ENCODE results near the gene GPX4.
A peak's percentile ranks its signal among the peaks of the same experiment; 100 is the strongest.

GPX4 gene

DNA sequence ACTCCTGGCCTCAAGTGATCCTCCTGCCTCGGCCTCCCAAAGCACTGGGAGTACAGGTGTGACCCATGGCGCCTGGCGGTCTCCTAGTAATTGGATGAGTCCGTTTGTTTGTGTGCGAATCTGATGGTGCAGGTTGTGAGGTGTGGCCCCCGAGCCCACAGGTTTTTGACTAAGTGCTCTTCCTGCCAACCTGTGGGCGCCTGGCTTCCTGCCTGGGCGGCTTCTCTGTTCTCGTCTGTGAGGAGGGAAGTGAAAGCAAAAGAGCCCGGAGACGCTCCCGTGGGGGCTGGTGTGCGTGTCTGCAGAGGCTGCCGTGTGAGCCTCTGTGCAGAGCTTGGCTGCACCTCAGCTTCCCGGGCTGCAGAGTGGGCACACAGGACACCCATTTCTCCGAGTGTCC is 26.8 kb upstream of the GPX4 start:
- ATAC-seq (ENCODE audit: low read depth) (peak; percentile 30; the same call in 2 of the 3 replicates), DNase-seq (ENCODE audit: low spot score) (peak; percentile 62)
- H3K9me3 ChIP-seq (ENCODE audit: severe bottlenecking), result no peaks in the 10 kb centered on the region
- H3K36me3 ChIP-seq (ENCODE audit: low read depth), result no peaks in the 10 kb centered on the region
- H3K27ac ChIP-seq (ENCODE audit: poor library complexity, severe bottlenecking), result no peak overlapping the region
- H3K4me1 ChIP-seq (ENCODE audit: insufficient read depth, poor library complexity, severe bottlenecking), result peaks cover 3% of the 10 kb centered on the region
- no peaks in the 10 kb centered on the region for H3K27me3 ChIP-seq (ENCODE audit: insufficient read depth, poor library complexity, severe bottlenecking)
- no peak overlapping the region for H3K4me3 ChIP-seq (ENCODE audit: severe bottlenecking)
- no peak for TF ChIP-seq CTCF (IDR thresholded peaks at IDR 0.05; ENCODE audit: poor library complexity, severe bottlenecking)

DNA sequence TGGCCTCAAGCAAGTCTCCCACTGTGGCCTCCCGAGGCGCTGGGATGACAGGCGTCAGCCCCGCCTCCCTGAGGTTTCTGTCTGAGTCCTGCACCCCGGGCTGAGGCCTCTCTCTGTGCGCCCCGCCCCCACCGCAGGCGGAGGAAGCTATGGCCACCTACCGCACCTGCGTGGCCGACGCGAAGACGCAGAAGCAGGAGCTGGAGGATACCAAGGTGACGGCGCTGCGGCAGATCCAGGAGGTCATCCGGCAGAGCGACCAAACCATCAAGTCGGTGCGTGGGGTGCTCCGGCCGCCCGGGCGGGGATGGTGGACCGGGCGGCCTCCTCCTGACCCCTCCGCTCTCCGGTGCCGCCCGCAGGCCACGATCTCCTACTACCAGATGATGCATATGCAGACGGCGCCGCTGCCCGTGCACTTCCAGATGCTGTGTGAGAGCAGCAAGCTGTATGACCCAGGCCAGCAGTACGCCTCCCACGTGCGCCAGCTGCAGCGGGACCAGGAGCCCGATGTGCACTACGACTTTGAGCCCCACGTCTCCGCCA is 24.2 kb upstream of the GPX4 start:
- ATAC-seq (ENCODE audit: low read depth) (no peak), DNase-seq (ENCODE audit: low spot score) (peak; percentile 63)
- Histone ChIP-seq H3K4me1 (ENCODE audit: insufficient read depth, poor library complexity, severe bottlenecking) (peaks cover 3% of the 10 kb centered on the region), H3K27me3 (ENCODE audit: insufficient read depth, poor library complexity, severe bottlenecking) (no peaks in the 10 kb centered on the region), H3K36me3 (ENCODE audit: low read depth) (no peaks in the 10 kb centered on the region), H3K4me3 (ENCODE audit: severe bottlenecking) (no peak overlapping the region), H3K9me3 (ENCODE audit: severe bottlenecking) (no peaks in the 10 kb centered on the region), H3K27ac (ENCODE audit: poor library complexity, severe bottlenecking) (no peak overlapping the region)
- TF ChIP-seq CTCF (IDR thresholded peaks at IDR 0.05; ENCODE audit: poor library complexity, severe bottlenecking), result no peak

GRCh38 chr19:1080360-1081161 is 23.2 kb upstream of the GPX4 start:
- no peak for TF ChIP-seq CTCF (IDR thresholded peaks at IDR 0.05; ENCODE audit: poor library complexity, severe bottlenecking)
- no peaks in the 10 kb centered on the region for H3K36me3 ChIP-seq (ENCODE audit: low read depth)
- no peaks in the 10 kb centered on the region for H3K9me3 ChIP-seq (ENCODE audit: severe bottlenecking)
- peak; percentile 65 for DNase-seq (ENCODE audit: low spot score)
- H3K27me3 ChIP-seq (ENCODE audit: insufficient read depth, poor library complexity, severe bottlenecking), result no peaks in the 10 kb centered on the region
- H3K4me3 ChIP-seq (ENCODE audit: severe bottlenecking), result no peak overlapping the region
- H3K4me1 ChIP-seq (ENCODE audit: insufficient read depth, poor library complexity, severe bottlenecking), result peaks cover 3% of the 10 kb centered on the region
- H3K27ac ChIP-seq (ENCODE audit: poor library complexity, severe bottlenecking), result no peak overlapping the region
- no peak for ATAC-seq (ENCODE audit: low read depth)

DNA sequence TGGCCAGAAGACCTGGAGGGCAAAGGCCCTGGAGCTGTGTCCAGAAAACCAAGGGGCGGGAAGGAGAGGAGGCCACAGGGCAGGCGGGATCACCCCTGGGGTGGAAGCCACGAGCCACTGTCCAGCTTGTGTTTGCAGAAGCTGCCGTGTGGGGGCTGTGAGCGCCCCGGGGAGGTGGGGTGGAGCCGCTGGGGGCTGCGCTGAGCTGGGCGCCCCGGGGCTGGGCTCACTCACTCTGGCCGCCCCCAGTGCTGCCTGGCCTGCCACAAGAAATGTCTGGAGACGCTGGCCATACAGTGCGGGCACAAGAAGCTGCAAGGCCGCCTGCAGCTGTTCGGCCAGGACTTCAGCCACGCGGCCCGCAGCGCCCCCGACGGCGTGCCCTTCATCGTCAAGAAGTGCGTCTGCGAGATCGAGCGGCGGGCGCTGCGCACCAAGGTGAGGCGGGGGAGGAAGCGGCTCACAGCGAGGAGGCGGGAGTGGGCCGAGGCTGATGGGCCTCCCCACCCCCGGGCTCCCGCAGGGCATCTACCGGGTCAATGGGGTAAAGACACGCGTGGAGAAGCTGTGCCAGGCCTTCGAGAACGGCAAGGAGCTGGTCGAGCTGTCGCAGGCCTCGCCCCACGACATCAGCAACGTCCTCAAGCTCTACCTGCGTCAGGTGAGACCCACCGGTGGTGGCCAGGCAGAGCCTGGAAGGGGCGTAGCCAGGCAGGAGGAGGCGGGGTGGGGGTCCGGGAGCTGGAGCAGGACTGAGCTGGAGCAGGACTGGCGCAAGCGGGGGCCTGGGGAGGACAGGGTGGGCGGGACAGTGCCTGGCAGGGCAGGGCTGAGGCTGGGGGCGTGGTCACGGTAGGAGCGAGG is 22.3 kb upstream of the GPX4 start:
- no peaks in the 10 kb centered on the region for H3K36me3 ChIP-seq (ENCODE audit: low read depth)
- H3K27me3 ChIP-seq (ENCODE audit: insufficient read depth, poor library complexity, severe bottlenecking), result no peaks in the 10 kb centered on the region
- no peak overlapping the region for H3K4me3 ChIP-seq (ENCODE audit: severe bottlenecking)
- no peak for TF ChIP-seq CTCF (IDR thresholded peaks at IDR 0.05; ENCODE audit: poor library complexity, severe bottlenecking)
- H3K9me3 ChIP-seq (ENCODE audit: severe bottlenecking), result no peaks in the 10 kb centered on the region
- H3K27ac ChIP-seq (ENCODE audit: poor library complexity, severe bottlenecking), result peak overlapping the region; percentile 16
- peak; percentile 53 for DNase-seq (ENCODE audit: low spot score)
- H3K4me1 ChIP-seq (ENCODE audit: insufficient read depth, poor library complexity, severe bottlenecking), result peaks cover 3% of the 10 kb centered on the region
- ATAC-seq (ENCODE audit: low read depth), result no peak; the same call in 2 of the 3 replicates
